ENCODE data around the gene C2CD2.
"Not testable (repeated sequence)": the region's sequence is repeated elsewhere in the genome, so short reads cannot be mapped to it uniquely, and the experiment has no call there.

GRCh38 chr21:41959697-41960096 is 5.9 kb upstream of the C2CD2 start:
- not testable (repeated sequence) for TF ChIP-seq CTCF, EZH2phosphoT487, EZH2 (IDR thresholded peaks at IDR 0.05)

Data from neural progenitor cell (in vitro differentiated cells).